H1 (cell line): ENCODE measurements around the gene INTS1.

Source experiments
- CREB1 ChIP-seq: IDR thresholded peaks from 2 replicates; pipeline ENCODE4 v1.6.1; 2012; ENCODE audit warnings: inconsistent platforms
- JUND ChIP-seq: IDR thresholded peaks from 2 replicates; pipeline ENCODE4 v1.6.1; 2011; ENCODE audit warnings: mild to moderate bottlenecking, improper control_type of control experiment, low read length
- MAFK ChIP-seq: IDR thresholded peaks from 2 replicates; pipeline ENCODE4 v1.6.1; 2012; ENCODE audit warnings: low read depth, mild to moderate bottlenecking, improper control_type of control experiment, low read length
- POLR2A ChIP-seq, 2 experiments: IDR thresholded peaks; 1 replicate in 1 of 2; 2 replicates in 1 of 2; pipeline ENCODE4 v1.6.1; 2011; ENCODE audit warnings: low read depth in 2 of 2, low read length in 2 of 2, mild to moderate bottlenecking in 2 of 2; ENCODE audit errors: control extremely low read depth in 1 of 2
- TF ChIP-seq, protein P1 (sequence below), 3 experiments: IDR thresholded peaks; 1 replicate in 2 of 3; 2 replicates in 1 of 3; pipeline versions ENCODE4 v1.5.1 to v1.6.1; 2011; ENCODE audit warnings: low read length in 3 of 3, mild to moderate bottlenecking in 3 of 3, inconsistent platforms in 2 of 3, low read depth in 1 of 3, moderate library complexity in 1 of 3; ENCODE audit not compliant: insufficient read depth in 1 of 3; ENCODE audit errors: control extremely low read depth in 1 of 3

DNA sequence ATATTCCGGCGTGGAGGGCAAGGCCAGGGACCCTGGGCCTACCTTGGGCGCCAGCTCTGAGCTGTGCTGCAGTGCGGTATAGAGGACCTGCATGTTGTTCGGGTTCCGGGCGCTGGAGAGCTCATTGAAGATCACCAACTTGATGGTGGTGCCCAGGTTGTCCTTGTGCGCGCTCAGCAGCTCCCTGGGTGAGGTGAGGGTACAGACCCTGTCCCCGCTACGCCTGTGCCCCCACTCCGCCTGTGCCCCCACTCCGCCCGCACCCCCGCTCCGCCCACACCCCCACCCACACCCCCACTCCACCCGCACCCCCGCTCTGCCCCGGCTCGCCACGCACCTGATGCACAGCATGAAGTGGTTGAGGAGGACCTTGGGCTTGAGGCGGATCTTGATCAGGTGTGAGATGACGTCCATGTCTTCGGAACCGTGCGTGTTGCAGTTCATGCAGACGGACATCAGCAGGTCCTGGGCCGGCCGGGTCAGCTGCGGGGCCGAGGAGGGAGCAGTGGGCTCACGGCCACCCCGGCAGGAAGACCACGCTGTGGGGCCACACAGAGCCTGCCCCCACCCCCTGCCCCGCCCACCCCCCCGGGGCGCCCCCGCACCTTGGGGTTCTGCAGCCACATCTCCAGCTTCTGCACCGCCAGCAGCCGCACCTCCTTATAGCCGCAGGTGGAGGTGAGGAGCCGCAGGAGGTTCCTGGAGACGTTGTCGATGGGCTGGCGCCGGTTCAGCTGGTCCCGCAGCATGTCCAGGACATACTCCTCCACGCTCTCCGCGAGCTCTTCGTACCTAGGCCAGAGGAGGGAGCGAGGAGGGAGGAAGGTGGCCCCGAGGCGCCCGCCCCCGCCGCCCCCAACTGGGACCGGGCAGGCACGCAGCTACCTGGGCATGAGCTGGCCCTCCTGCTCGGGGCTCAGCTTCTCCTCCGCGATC, 5.6 kb downstream of the INTS1 start:
- TF ChIP-seq CREB1 (no peak), MAFK (no peak), POLR2A (IDR thresholded peaks at IDR 0.05; ENCODE audit: control extremely low read depth in 1 of 2, low read depth in 2 of 2, low read length in 2 of 2) (no peak), JUND (no peak)
- TF ChIP-seq, protein P1, sequence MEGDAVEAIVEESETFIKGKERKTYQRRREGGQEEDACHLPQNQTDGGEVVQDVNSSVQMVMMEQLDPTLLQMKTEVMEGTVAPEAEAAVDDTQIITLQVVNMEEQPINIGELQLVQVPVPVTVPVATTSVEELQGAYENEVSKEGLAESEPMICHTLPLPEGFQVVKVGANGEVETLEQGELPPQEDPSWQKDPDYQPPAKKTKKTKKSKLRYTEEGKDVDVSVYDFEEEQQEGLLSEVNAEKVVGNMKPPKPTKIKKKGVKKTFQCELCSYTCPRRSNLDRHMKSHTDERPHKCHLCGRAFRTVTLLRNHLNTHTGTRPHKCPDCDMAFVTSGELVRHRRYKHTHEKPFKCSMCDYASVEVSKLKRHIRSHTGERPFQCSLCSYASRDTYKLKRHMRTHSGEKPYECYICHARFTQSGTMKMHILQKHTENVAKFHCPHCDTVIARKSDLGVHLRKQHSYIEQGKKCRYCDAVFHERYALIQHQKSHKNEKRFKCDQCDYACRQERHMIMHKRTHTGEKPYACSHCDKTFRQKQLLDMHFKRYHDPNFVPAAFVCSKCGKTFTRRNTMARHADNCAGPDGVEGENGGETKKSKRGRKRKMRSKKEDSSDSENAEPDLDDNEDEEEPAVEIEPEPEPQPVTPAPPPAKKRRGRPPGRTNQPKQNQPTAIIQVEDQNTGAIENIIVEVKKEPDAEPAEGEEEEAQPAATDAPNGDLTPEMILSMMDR (IDR thresholded peaks at IDR 0.05; ENCODE audit: control extremely low read depth in 1 of 3, insufficient read depth in 1 of 3, low read depth in 1 of 3, low read length in 3 of 3): no peak
